Measurements from ENCODE around the gene GPRC5D.

Gene GPRC5D

DNA sequence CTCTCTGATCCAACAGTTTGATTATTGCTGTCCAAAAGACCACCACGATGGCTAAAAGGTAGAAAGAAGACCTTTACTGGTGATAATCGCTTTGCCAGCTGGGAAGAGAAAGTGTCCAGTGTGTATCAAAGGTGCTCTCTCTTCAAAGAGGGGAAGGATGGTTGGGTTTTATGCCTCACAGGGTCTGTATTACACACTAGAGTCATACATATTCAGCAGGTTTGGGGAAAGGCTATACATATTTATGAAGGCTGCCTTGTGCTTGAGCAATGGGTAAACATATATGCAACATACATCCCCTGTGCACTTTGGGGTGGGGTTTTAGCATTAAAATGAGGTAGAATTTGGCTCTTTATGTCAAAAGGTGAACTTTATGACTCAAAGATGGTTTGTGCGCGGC lies 18.2 kb downstream of the GPRC5D start:
- no peak for DNase-seq

DNA sequence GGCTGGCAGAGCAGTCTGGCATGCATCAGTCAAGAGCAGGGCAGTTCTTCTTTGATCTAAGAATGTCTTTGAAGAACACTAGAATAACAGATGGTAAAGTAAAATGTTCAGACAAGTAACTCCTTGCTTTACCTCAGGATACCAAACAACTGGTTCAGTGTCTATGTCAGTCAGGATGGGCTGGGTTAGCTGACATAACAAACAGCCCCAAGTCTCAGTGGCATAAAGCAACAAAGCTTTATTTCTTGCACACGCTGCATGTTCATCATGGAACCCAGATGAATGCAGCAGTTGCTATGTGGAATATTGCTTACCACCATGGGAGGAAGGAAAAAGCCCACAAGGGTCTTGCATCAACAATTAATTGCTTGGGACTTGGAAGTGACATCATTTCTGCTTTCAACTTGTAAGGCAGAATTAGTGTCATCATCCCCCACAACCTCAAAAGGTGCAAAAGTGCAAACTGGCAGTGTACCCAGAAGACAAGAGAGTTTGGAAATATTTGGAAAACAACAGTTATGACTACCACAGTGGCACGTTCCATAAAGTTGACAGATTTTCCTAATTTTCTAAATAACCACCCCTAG lies 21.2 kb downstream of the GPRC5D start:
- no peak for DNase-seq

DNA sequence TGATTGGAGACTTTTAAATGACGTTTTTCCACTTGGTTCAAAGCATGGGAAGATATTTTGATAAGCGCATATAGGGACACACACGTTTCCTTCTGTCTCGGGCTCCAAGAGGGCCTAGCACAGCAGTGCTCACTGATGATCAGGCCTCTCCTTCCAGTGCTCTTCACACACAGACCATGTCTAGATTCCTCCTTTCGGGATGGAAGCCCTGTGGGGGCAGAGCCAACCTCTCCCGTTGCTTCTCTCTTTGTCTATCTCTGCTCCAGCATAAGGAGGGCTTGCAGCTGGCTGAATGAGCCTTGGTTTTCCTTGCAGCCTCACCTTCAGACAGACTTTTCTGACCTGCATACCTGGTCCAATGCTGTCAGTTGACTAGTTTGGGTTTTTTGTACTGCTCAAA lies 22.3 kb downstream of the GPRC5D start:
- no peak for DNase-seq

DNA sequence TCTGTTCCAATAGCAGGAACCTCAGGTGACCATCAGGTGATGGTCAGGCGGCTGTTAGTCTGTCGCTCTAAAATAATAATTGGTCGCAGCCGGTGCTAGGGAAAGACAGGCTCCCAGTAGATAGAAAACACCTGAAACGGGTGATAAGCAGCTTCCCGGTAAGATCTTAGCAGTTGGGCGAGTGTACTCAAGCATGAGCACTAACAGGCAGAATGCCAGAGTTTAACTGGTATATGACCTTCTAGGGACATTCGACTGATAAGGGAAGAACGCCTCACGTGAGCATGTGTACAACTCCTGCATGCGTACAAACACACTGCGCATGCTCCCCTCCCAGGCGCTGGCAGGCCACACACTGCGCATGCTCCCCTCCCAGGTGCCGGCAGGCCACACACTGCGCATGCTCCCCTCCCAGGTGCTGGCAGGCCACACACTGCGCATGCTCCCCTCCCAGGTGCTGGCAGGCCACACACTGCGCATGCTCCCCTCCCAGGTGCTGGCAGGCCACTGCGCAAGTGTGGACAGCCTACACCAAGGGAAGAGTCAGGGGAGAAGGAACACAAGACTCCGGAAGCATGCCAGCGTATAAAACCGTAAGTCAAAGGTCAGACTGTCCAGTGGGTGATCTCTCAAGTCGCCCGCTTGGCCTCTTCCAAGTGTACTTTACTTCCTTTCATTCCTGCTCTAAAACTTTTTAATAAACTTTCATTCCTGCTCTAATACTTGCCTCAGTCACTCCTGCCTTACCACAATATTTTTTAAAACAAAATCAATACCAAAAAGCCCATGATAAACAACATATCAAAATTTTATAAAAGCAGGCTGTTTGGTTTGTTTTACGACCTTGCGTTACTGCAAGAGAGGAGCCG lies 24.5 kb downstream of the GPRC5D start:
- DNase-seq, result no peak

DNA sequence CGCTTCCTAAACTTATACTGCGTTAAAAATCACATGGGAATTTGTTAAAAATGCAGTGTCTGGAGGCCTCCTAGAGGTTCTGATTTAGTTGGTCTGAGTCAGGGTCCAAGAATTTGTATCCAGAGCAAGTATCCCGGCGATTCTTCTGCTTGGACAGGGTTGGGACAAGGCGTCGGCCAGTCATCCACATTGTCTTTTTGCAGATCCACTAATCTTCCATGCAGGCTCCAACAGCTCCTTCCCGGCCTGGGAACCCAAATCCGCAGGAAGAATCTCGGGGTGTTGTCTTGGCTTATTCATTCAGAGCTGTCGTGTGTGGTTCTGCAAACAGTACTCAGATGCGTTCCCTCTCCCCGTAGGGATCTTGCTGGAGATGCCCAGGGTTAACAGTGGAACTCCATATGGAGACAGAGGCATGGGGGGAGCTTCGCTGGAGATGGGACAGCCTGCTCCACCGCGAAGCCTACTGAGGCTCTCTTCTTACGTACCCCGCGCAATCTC lies 25.3 kb downstream of the GPRC5D start:
- no peak for DNase-seq

DNA sequence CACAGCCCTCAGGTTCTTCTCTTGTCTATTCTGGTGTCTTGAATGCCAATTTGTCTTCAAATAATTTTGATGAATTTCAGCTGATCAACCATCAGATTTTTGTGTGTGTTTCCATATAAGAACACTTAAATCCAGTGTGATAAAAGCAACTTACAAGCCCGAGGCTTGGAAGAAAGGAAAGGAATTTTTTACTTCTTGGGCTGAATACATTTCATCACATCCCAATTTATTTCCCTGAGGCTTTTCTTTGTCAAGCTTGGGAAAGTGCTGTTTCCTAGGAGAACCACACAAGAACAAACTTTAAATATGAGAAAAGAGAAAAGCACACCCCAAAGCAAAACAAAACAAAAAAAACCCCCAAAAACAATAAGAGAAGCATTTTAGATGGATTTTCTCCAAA lies 26.6 kb downstream of the GPRC5D start:
- no peak for DNase-seq

DNA sequence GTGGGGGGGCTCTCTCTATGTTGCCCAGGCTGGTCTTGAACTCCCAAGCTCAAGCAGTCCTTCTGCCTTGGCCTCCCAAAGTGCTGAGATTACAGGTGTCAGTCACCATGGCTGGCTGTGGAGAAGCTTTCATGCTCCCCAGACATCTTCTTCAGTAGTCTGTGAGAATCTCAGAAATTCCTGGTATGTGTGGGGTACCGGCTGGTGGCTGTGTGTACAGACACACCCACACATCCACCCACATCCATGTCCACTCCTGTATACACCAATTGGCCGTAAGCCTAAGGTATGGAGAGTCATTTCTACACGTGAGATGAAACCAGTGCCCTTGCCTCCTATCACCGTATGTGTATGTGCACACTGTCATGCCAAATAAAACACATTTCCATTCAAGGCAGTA lies 27.8 kb downstream of the GPRC5D start:
- DNase-seq, result no peak

DNA sequence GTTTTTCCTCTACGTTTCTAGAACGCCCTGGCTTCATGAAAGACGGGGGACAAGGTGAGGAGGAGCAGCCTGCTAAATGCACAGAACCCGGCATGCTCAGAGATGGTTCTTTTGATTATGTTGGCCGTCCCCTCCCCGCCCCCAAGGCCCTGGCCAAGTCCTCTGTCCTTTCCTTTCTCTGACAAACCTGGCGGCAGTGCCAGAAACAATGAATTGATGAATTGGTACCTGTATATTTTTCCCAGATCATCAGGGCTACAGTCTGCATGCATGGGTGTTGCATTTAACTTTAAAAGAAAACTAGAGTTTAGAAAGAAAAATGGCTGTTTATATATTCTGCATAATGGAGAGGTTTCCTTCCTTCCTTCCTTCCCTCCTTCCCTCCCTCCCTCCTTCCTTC lies 29.0 kb downstream of the GPRC5D start:
- DNase-seq, result no peak

DNA sequence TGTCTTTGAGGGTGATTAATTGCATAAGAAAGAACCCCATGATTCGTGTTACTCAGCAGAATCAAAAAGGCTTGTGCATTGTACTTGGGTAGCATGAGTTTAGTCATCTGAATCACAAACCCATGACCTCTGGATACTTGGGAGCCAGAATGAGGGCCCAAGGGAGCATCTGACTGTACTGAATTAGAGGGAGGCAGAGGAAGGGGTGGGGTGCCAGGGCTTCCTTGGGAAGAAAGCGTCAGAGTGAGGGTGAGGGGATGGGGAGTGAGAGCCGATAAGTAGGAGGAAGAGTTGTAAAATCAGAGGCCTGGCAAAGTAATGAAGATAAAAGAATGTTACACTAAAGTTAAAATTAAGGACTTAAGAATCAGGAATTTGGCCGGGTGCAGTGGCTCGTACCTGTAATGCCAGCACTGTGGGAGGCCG lies 29.8 kb downstream of the GPRC5D start:
- no peak for DNase-seq

DNA sequence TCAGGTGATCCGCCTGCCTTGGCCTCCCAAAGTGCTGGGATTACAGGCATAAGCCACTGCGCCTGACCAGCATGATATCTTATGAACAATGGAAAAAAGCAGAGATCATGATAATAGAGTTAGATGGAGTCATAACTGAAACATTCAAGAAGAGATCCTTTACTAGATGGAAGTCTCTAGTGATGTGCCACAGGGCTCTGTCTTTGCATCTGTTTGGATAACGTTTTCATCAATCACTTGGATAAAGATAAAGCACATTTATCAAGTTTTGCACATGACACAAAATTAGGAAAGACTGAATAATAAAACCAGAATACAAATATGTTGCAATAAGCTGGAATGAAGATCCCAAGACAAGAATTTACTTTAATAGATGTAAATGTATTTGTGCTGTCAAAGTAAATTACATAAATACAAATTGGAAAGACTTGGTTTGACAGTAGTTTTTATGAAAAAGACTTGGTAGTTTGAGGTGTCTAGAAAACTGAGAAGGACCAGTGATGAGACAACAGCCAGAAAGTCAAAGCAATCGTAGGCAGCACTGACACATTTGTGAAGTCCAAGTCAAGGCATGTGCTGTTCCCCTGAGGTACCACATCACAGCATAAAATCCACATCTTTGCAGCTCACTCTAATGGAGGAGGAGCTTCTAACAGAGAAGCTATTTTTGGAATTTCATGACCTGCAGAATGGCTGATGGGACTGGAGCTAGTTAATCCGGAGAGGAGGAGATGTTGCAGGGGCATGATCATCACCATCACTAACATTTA lies 32.1 kb downstream of the GPRC5D start:
- DNase-seq, result no peak

DNA sequence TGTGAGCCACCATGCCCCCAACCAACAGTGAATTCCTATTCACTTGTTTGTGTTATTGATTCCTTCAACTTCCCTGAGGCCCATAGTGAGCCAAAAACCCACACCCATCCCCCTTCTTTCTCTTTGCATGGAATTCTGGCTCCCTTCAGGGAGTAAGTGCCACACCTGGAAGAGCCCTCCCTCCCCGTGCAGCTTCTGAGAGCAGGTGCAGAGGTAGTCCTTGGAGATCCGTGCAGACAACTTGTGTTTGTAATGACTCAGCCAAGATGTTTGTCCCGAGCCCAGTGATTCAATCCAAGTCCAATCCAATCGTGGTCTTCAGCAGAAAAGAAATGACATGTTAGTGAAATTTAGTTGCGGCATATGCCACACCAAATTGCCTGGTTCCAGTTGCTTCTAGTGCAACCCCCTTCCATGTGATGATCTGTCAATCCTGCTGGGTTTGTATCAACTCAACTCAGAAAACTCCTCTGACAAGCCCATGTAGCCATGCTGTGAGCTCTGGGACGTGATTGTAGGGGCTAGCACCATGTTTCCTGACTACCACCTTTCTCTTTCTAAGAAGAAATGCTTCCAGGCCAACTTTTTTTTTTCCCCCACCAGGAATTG lies 33.1 kb downstream of the GPRC5D start:
- DNase-seq, result no peak

DNA sequence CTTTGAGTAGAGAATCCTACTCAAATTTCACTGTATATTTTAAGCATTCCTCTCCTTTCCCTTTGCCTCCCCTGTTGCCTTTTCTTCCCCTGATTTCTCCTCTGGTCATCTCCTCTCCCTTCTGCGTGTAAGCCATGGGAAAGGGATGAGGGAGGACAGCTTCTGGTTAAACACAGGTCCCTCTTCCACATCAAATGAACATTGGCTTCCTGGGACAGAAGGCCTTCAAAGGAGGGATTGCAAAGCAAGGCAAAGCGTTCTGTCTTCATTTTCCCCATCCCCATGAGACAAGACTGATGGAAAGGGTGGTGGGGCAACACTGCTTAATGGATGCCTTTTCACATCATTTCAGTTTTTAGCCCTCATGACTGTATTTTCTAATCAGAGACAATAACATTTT lies 34.5 kb downstream of the GPRC5D start:
- DNase-seq, result no peak

DNA sequence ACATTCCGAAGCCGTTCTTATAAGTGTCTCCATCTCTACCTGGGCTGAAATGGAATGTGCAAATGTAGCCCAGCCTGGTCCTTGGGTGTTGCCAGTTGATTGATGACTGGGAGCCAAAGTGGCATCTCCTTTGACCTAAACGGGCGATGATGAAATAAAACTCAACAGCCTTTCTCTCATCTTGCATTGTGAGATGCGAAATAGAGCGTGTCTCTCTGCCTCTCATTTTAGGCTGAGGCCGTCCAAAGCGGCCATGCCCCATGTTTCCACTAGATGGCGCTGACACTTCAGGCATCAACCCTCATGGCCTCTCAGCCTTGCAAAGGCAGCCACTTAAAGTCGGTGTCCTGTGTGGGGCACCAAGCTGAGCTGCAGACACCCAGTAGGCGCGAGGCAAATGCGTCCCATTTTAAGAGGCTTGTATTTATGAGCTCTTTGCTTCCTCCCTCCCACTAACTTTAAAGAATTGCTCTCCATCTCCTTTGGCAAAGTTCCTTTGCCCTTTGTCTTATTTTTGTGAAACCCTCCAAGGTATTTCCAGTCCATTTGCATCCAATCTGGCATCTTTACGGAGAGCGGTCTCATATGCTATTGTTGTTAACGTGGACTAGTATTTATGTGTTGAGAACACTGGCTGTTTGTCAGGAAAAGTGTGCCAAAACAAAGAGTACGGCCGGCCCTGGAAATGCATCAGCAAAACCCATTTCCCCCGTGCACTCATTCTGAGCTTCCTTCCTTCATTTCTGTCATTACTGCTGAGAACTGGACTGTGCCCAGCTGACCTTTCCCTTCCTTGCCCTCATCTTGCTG lies 35.6 kb downstream of the GPRC5D start:
- DNase-seq, result no peak

DNA sequence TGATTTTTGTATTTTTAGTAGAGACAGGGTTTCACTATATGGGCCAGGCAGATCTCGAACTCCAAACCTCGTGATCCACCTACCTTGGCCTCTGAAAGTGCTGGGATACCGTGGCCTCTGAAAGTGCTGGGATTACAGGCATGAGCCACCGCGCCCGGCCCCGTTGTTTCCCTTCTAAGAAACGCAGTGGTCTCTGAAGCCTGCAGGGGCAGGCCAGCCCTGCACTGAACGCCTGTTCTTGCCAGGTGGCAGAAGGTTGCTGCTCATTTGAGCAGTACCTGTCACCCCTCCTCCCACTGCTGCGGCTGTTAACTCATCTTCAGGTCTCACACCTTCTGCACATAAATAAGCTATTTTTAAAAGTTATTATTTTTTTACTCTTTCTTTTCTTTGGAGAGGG lies 36.3 kb downstream of the GPRC5D start:
- no peak for DNase-seq

DNA sequence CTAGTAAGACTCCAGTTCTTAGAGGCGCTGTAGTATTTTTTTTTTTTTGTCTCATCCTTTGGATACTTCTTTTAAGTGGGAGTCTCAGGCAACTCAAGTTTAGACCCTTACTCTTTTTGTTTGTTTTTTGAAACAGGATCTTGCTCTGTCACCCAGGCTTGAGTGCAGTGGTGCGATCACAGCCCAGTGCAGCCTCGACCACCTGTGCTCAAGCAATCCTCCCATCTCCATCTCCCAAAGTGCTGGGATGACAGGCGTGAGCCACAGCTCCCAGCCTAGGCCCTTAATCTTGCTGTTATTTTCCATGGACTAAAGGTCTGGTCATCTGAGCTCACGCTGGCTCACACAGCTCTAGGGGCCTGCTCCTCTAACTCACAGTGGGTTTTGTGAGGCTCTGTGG lies 39.3 kb downstream of the GPRC5D start:
- no peak for DNase-seq

DNA sequence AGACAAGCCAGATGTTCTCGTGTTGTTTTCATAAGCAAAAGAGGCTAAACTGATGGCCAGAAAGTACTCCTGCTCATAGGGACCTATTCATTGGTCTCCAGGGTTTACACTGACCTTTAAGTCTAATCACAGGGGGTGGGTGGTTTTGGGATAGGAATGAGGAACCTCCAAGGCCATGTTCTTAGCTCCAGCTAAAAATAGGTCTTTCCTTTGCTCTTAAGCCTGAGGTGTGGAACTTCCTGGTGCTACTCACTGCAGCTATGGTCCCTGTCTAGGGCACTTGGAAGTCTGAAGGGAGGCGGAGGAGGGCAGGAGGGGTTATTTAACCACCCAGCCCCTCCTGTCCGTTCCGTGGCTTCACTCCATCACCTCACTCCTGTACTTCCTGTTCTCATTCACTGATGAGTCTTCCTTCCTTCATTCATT lies 42.0 kb downstream of the GPRC5D start:
- DNase-seq, result no peak

DNA sequence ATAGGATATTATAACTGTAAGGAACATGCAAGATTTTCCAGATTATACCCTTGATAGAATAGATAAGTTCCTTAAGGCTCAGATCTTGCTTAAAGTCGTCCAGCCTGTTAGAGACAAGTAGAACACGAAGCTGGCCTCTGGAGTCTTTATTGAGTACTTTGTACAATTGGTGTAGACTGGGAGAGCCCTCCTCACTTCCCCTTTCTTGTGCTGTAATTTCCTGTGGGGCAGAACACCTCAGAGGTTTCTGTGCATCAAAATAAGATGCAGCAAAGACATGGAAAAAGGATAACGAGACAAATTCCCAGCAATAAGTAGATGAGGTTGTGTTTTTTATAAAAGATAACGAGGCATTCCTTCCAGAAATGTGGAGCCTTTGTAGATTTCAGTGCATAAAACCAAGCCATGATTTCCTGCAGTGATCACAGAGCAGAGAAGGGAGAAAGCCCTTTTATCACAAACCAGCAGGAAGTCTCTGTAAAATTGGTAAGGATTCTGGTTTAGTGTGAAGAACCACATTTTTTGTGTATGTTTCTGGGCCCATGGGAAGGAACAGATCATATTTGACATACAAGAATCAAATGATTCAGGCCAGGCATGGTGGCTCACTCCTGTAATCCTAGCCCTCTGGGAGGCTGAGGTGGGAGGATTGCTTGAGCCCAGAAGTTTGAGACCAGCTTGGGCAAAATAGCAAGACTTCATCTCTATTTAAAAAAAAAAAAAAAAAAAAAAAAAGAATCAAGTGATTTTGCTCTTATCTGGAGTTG lies 42.6 kb downstream of the GPRC5D start:
- no peak for DNase-seq

DNA sequence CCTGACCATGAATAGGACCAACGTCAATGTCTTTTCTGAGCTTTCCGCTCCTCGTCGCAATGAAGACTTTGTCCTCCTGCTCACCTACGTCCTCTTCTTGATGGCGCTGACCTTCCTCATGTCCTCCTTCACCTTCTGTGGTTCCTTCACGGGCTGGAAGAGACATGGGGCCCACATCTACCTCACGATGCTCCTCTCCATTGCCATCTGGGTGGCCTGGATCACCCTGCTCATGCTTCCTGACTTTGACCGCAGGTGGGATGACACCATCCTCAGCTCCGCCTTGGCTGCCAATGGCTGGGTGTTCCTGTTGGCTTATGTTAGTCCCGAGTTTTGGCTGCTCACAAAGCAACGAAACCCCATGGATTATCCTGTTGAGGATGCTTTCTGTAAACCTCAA lies 43.3 kb downstream of the GPRC5D start:
- DNase-seq, result no peak

DNA sequence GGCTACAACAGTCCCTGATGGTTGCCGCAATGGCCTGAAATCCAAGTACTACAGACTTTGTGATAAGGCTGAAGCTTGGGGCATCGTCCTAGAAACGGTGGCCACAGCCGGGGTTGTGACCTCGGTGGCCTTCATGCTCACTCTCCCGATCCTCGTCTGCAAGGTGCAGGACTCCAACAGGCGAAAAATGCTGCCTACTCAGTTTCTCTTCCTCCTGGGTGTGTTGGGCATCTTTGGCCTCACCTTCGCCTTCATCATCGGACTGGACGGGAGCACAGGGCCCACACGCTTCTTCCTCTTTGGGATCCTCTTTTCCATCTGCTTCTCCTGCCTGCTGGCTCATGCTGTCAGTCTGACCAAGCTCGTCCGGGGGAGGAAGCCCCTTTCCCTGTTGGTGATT lies 43.7 kb downstream of the GPRC5D start:
- DNase-seq, result no peak

DNA sequence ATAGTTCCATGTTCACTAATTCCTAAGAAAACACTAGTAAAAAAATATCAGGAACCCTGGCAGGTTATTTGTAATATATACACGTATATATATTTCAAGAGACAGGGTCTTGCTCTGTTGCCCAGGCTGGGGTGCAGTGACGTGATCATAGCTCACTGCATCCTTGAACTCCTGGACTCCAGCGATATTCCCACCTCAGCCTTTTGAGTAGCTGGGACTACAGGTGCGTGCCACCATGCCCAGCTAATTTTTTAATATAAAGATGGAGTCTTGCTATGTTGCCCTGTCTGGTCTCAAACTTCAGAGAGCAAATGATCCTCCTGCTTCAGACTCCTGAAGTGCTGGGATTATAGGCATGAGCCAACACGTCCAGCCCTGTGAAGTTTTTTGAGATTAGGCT lies 44.4 kb downstream of the GPRC5D start:
- DNase-seq, result no peak
